ENCODE measurements around the gene PALD1.

- no peak for TF ChIP-seq CTCF (IDR thresholded peaks at IDR 0.05)
- no peak for TF ChIP-seq POLR2A (IDR thresholded peaks at IDR 0.05)
Measured at GRCh38 chr10:70475661-70476060, 2.9 kb upstream of the PALD1 start.

Measured in right lobe of liver (tissue), 4 donors.